Adrenal gland (tissue), 12 donors: ENCODE measurements around the gene DVL1. TPM values are rescaled to one million over a fixed set of nuclear protein-coding genes. Genes with fewer than 3 reads are reported as not detected.

Experiments
- DNase-seq, 7 donors: peaks; one replicate each; pipeline ENCODE4 v3.0.0-alpha.2; 2019 to 2020
- H3K27ac ChIP-seq, 5 donors: fragments of 200-600 bp; sonication (generic) in 4 of 5; 1 replicate in 3 of 5; 2 replicates in 2 of 5; pipeline versions ENCODE4 v1.5.1 to v1.8.0; 2016 to 2020; ENCODE audit warnings: mild to moderate bottlenecking in 1 of 5
- H3K27me3 ChIP-seq: fragments of 200-600 bp; 2 replicates; pipeline ENCODE4 v1.8.0; 2021
- H3K36me3 ChIP-seq, 2 donors: fragments of 200-600 bp; replicated peaks in 1 of 2; 1 replicate in 1 of 2; 2 replicates in 1 of 2; pipeline versions ENCODE4 v1.5.1 to v1.8.0; 2018 to 2022
- H3K4me1 ChIP-seq, 2 donors: fragments of 200-600 bp; replicated peaks in 1 of 2; 1 replicate in 1 of 2; 2 replicates in 1 of 2; pipeline versions ENCODE4 v1.5.1 to v1.8.0; 2018 to 2021
- H3K4me3 ChIP-seq, 4 donors: fragments of 200-600 bp; sonication (generic) in 3 of 4; one replicate each; pipeline ENCODE4 v1.5.1; 2016 to 2018
- H3K9me3 ChIP-seq, 3 donors: fragments of 200-600 bp; sonication (generic) in 1 of 3; replicated peaks in 1 of 3; 1 replicate in 2 of 3; 2 replicates in 1 of 3; pipeline versions ENCODE4 v1.5.1 to v1.8.0; 2016 to 2021
- POLR2A ChIP-seq, 2 donors: fragments of 450-650 bp; IDR thresholded peaks; one replicate each; pipeline ENCODE4 v1.6.1; 2017; ENCODE audit warnings: antibody characterized with exemption in 2 of 2, mild to moderate bottlenecking in 2 of 2, moderate library complexity in 1 of 2
- WGBS, 4 donors: extraction: QIAGEN DNeasy Blood & Tissue Kit in 2 of 4; methylation state at CpG; one replicate each; pipeline versions ENCODE4 v1.1.5 to v1.1.7; 2013 to 2017; 5-methylcytosine and 5-hydroxymethylcytosine counted together
- intact Hi-C, 2 donors: fragments of 100-400 bp; cut with DNase I; formaldehyde crosslinking; loops; one replicate each; pipeline versions ENCODE4 v1.14.1 to v1.15.0; 2022 to 2023
- microRNA-seq, 3 donors: library from miRNA; unstranded; fragments of <30 nt; microRNA quantifications; one replicate each; pipeline ENCODE4, GENCODE V29; 2017 to 2020
- polyA plus RNA-seq, 3 donors: library from polyadenylated mRNA; stranded (reverse); fragments of 200-250 nt in 2 of 3; fragments of 350-450 nt in 1 of 3; fragmentation: Illumina TruSeq in 1 of 3; extraction: RNeasy Lipid Tissue Mini Kit (QIAGEN cat#74804) in 1 of 3; gene quantifications; one replicate each; pipeline ENCODE4 v1.2.3, GENCODE V29; 2013 to 2014
- small RNA-seq, 2 donors: library from RNA; depleted of rRNA; stranded (forward); fragments of <200 nt; gene quantifications; one replicate each; pipeline ENCODE3, GENCODE V24; 2016
- total RNA-seq, 9 donors: library from RNA; depleted of rRNA in 4 of 9; stranded (reverse); fragments of >200 nt in 4 of 9; fragments of 120-200 nt in 1 of 9; fragmentation: NEBNext Ultra II Directional in 1 of 9; extraction: Animal tissue kit (Norgen Biotek cat#: 25700) in 1 of 9; gene quantifications; one replicate each; pipeline versions ENCODE4 v1.1.0 to v1.2.4, GENCODE V29; 2013 to 2023
- TF ChIP-seq, protein P1 (sequence below), 6 experiments: fragments of 450-650 bp in 4 of 6; fragments of 200-600 bp in 2 of 6; sonication (generic) in 1 of 6; IDR thresholded peaks; 1 replicate in 5 of 6; 2 replicates in 1 of 6; pipeline versions ENCODE4 v1.5.1 to v1.8.0; 2016 to 2021; ENCODE audit warnings: antibody characterized with exemption in 6 of 6, mild to moderate bottlenecking in 2 of 6, moderate library complexity in 1 of 6
- donor health status: healthy with polysubstance abuse.
- donor health status: Bipolar disorder and iron deficiency.
- donor health status: DM: yes; HTN: yes; CAD: no.
- donor health status: DM: no; HTN: no; CAD: no.
- donor health status: DM: no; HTN: no; CAD: no.
- donor health status: DM: yes; HTN: yes; CAD: no.

Gene DVL1
- total and polyA plus RNA-seq, 12 donors = 4.0 to 279 (median 89.2) TPM

DNA sequence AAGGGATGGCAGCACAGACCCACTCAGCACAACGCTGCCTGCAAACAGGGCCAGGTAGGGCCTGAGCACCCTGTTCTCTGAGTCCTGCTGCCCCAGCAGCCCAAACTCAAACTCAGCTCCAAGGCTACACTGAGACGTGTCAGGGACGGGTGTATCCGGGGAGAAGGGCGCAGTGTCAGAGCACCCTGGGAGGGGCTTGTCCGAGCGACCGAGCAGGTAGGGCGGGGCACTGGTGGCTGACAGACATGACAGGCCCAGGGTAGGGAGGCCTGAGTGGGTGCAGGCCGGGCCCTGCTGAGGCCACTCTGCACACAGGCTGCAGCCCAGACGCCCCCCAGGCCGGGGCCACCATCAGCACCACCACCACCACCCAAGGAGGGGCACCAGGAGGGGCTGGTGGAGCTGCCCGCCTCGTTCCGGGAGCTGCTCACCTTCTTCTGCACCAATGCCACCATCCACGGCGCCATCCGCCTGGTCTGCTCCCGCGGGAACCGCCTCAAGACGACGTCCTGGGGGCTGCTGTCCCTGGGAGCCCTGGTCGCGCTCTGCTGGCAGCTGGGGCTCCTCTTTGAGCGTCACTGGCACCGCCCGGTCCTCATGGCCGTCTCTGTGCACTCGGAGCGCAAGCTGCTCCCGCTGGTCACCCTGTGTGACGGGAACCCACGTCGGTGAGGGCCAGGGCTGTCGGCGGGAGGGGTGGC is 63.5 kb downstream of the DVL1 start:
- no peak for TF ChIP-seq POLR2A (IDR thresholded peaks at IDR 0.05)
- TF ChIP-seq, protein P1, sequence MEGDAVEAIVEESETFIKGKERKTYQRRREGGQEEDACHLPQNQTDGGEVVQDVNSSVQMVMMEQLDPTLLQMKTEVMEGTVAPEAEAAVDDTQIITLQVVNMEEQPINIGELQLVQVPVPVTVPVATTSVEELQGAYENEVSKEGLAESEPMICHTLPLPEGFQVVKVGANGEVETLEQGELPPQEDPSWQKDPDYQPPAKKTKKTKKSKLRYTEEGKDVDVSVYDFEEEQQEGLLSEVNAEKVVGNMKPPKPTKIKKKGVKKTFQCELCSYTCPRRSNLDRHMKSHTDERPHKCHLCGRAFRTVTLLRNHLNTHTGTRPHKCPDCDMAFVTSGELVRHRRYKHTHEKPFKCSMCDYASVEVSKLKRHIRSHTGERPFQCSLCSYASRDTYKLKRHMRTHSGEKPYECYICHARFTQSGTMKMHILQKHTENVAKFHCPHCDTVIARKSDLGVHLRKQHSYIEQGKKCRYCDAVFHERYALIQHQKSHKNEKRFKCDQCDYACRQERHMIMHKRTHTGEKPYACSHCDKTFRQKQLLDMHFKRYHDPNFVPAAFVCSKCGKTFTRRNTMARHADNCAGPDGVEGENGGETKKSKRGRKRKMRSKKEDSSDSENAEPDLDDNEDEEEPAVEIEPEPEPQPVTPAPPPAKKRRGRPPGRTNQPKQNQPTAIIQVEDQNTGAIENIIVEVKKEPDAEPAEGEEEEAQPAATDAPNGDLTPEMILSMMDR (IDR thresholded peaks at IDR 0.05) = no peak
- intact Hi-C loops = no loop called here
- DNase-seq = no peak
- Histone ChIP-seq H3K9me3 (no peaks in the 10 kb centered on the region), H3K27me3 (peaks cover 18% of the 10 kb centered on the region), H3K27ac (no peak overlapping the region), H3K4me3 (no peak overlapping the region), H3K36me3 (no peaks in the 10 kb centered on the region), H3K4me1 (peaks cover 4 to 16% of the 10 kb centered on the region in 2 donors)
- WGBS, 4 donors = 67 to 73% (median 71%) methylated on average over 14 to 37 of the region's 37 CpGs

Small RNA genes within 50 kb of the gene (microRNA-seq; reads per million reads assigned to microRNA genes)
- gene MIR6726 = 2.7 to 5.0 (median 4.0) reads per million in 3 donors
- 0 to 2.3 (median 0.57) reads per million in 3 donors for gene MIR6727
- 0 to 0.57 (median 0.45) reads per million in 3 donors for gene MIR6808

Small RNA genes within 50 kb of the gene (small RNA-seq; reads per million reads assigned to genes)
- 0 to 0.17 reads per million in 2 donors for gene MIR6726

Other genes with a start within 250 kb of the DVL1 start
- 10 to 100 TPM in 5 of 9 donors, 1 to 10 TPM in 4; 5.4 to 17.3 (median 11.0) TPM for gene C1orf159, start 233.3 kb downstream of the DVL1 start, total RNA-seq
- gene C1orf159, start 233.3 kb downstream of the DVL1 start, polyA plus RNA-seq = 10 to 100 TPM in 2 of 3 donors, under 1 TPM in 1; 0.55 to 54.3 (median 25.5) TPM
- gene TTLL10, start 175.5 kb downstream of the DVL1 start, total RNA-seq = not detected
- under 1 TPM in 2 of 3 donors, not detected in 1; 0.32 to 0.44 TPM for gene TTLL10, start 175.5 kb downstream of the DVL1 start, polyA plus RNA-seq
- under 1 TPM in 3 of 9 donors, not detected in 6; 0.27 to 0.90 (median 0.39) TPM for gene TNFRSF18, start 142.8 kb downstream of the DVL1 start, total RNA-seq
- gene TNFRSF18, start 142.8 kb downstream of the DVL1 start, polyA plus RNA-seq = 1 to 10 TPM in 1 of 3 donors, under 1 TPM in 1, not detected in 1; 0.64 to 1.5 TPM
- 1 to 10 TPM in 4 of 9 donors, under 1 TPM in 4, not detected in 1; 0.32 to 2.7 (median 0.94) TPM for gene TNFRSF4, start 135.3 kb downstream of the DVL1 start, total RNA-seq
- gene TNFRSF4, start 135.3 kb downstream of the DVL1 start, polyA plus RNA-seq = 1 to 10 TPM in 2 of 3 donors, not detected in 1; 4.7 to 6.9 TPM
- 100 to 1,000 TPM in 8 of 9 donors, 10 to 100 TPM in 1; 49.4 to 221 (median 165) TPM for gene SDF4, start 117.4 kb downstream of the DVL1 start, total RNA-seq
- gene SDF4, start 117.4 kb downstream of the DVL1 start, polyA plus RNA-seq = 100 to 1,000 TPM; 129 to 131 (median 130) TPM
- 10 to 100 TPM; 11.7 to 39.4 (median 19.7) TPM for gene B3GALT6, start 117.2 kb downstream of the DVL1 start, total RNA-seq
- 10 to 100 TPM in 2 of 3 donors, 1 to 10 TPM in 1; 7.2 to 14.1 (median 10.3) TPM for gene B3GALT6, start 117.2 kb downstream of the DVL1 start, polyA plus RNA-seq
- gene C1QTNF12, start 102.7 kb downstream of the DVL1 start, total RNA-seq = 1 to 10 TPM in 4 of 9 donors, under 1 TPM in 3, not detected in 2; 0.28 to 2.6 (median 1.1) TPM
- 1 to 10 TPM in 2 of 3 donors, not detected in 1; 3.0 to 4.3 TPM for gene C1QTNF12, start 102.7 kb downstream of the DVL1 start, polyA plus RNA-seq
- gene UBE2J2, start 75.6 kb downstream of the DVL1 start, total RNA-seq = 10 to 100 TPM; 30.1 to 56.1 (median 44.2) TPM
- gene UBE2J2, start 75.6 kb downstream of the DVL1 start, polyA plus RNA-seq = 10 to 100 TPM; 49.8 to 74.4 (median 55.2) TPM
- gene SCNN1D, start 69.0 kb downstream of the DVL1 start, total RNA-seq = 10 to 100 TPM in 1 of 9 donors, 1 to 10 TPM in 8; 1.1 to 22.4 (median 3.7) TPM
- gene SCNN1D, start 69.0 kb downstream of the DVL1 start, polyA plus RNA-seq = 10 to 100 TPM in 2 of 3 donors, under 1 TPM in 1; 0.18 to 53.6 (median 31.8) TPM
- gene ACAP3, start 41.5 kb downstream of the DVL1 start, total RNA-seq = 10 to 100 TPM; 18.1 to 81.5 (median 39.1) TPM
- 100 to 1,000 TPM in 2 of 3 donors, 1 to 10 TPM in 1; 5.0 to 385 (median 138) TPM for gene ACAP3, start 41.5 kb downstream of the DVL1 start, polyA plus RNA-seq
- gene PUSL1, start 40.8 kb downstream of the DVL1 start, total RNA-seq = 10 to 100 TPM; 13.8 to 43.8 (median 24.1) TPM
- 10 to 100 TPM in 2 of 3 donors, 1 to 10 TPM in 1; 2.5 to 43.4 (median 32.2) TPM for gene PUSL1, start 40.8 kb downstream of the DVL1 start, polyA plus RNA-seq
- gene INTS11, start 24.8 kb downstream of the DVL1 start, total RNA-seq = 100 to 1,000 TPM in 2 of 9 donors, 10 to 100 TPM in 7; 53.0 to 129 (median 68.3) TPM
- gene INTS11, start 24.8 kb downstream of the DVL1 start, polyA plus RNA-seq = 100 to 1,000 TPM in 2 of 3 donors, 10 to 100 TPM in 1; 87.7 to 601 (median 316) TPM
- gene CPTP, start 24.6 kb downstream of the DVL1 start, total RNA-seq = 10 to 100 TPM; 10.5 to 53.0 (median 30.4) TPM
- 10 to 100 TPM in 2 of 3 donors, 1 to 10 TPM in 1; 2.9 to 45.8 (median 27.5) TPM for gene CPTP, start 24.6 kb downstream of the DVL1 start, polyA plus RNA-seq
- under 1 TPM; 0.06 to 0.86 (median 0.52) TPM for gene TAS1R3, start 18.1 kb downstream of the DVL1 start, total RNA-seq
- gene TAS1R3, start 18.1 kb downstream of the DVL1 start, polyA plus RNA-seq = under 1 TPM; 0.05 to 0.72 (median 0.61) TPM
- gene MXRA8, start 9.1 kb upstream of the DVL1 start, total RNA-seq = 100 to 1,000 TPM in 1 of 9 donors, 10 to 100 TPM in 8; 17.5 to 104 (median 42.8) TPM
- 10 to 100 TPM in 2 of 3 donors, 1 to 10 TPM in 1; 8.4 to 90.3 (median 70.8) TPM for gene MXRA8, start 9.1 kb upstream of the DVL1 start, polyA plus RNA-seq
- 100 to 1,000 TPM in 8 of 9 donors, 10 to 100 TPM in 1; 89.6 to 260 (median 155) TPM for gene AURKAIP1, start 25.8 kb upstream of the DVL1 start, total RNA-seq
- 100 to 1,000 TPM in 2 of 3 donors, 10 to 100 TPM in 1; 44.2 to 317 (median 226) TPM for gene AURKAIP1, start 25.8 kb upstream of the DVL1 start, polyA plus RNA-seq
- 100 to 1,000 TPM in 7 of 9 donors, 10 to 100 TPM in 2; 53.4 to 264 (median 165) TPM for gene CCNL2, start 49.9 kb upstream of the DVL1 start, total RNA-seq
- 100 to 1,000 TPM in 2 of 3 donors, 10 to 100 TPM in 1; 65.2 to 893 (median 593) TPM for gene CCNL2, start 49.9 kb upstream of the DVL1 start, polyA plus RNA-seq
- gene MRPL20, start 57.9 kb upstream of the DVL1 start, total RNA-seq = 100 to 1,000 TPM in 8 of 9 donors, 10 to 100 TPM in 1; 98.9 to 276 (median 160) TPM
- gene MRPL20, start 57.9 kb upstream of the DVL1 start, polyA plus RNA-seq = 100 to 1,000 TPM; 116 to 175 (median 134) TPM
- 1 to 10 TPM in 5 of 9 donors, under 1 TPM in 4; 0.22 to 2.6 (median 1.4) TPM for gene ANKRD65, start 71.9 kb upstream of the DVL1 start, total RNA-seq
- 1 to 10 TPM in 2 of 3 donors, under 1 TPM in 1; 0.53 to 3.4 (median 2.2) TPM for gene ANKRD65, start 71.9 kb upstream of the DVL1 start, polyA plus RNA-seq
- 10 to 100 TPM in 8 of 9 donors, 1 to 10 TPM in 1; 4.7 to 49.0 (median 30.0) TPM for gene VWA1, start 86.3 kb upstream of the DVL1 start, total RNA-seq
- 10 to 100 TPM in 2 of 3 donors, under 1 TPM in 1; 0.99 to 39.3 (median 25.9) TPM for gene VWA1, start 86.3 kb upstream of the DVL1 start, polyA plus RNA-seq
- gene ATAD3C, start 100.3 kb upstream of the DVL1 start, total RNA-seq = 1 to 10 TPM in 2 of 9 donors, under 1 TPM in 4, not detected in 3; under 0.01 to 1.4 (median 0.52) TPM
- 1 to 10 TPM in 1 of 3 donors, under 1 TPM in 2; 0.09 to 1.2 (median 0.72) TPM for gene ATAD3C, start 100.3 kb upstream of the DVL1 start, polyA plus RNA-seq
- 10 to 100 TPM in 6 of 9 donors, 1 to 10 TPM in 3; 6.3 to 30.3 (median 11.2) TPM for gene ATAD3B, start 122.3 kb upstream of the DVL1 start, total RNA-seq
- 100 to 1,000 TPM in 1 of 3 donors, 10 to 100 TPM in 1, 1 to 10 TPM in 1; 5.3 to 109 (median 48.4) TPM for gene ATAD3B, start 122.3 kb upstream of the DVL1 start, polyA plus RNA-seq
- gene ATAD3A, start 162.7 kb upstream of the DVL1 start, total RNA-seq = 10 to 100 TPM; 16.9 to 46.3 (median 29.0) TPM
- gene ATAD3A, start 162.7 kb upstream of the DVL1 start, polyA plus RNA-seq = 10 to 100 TPM in 2 of 3 donors, 1 to 10 TPM in 1; 7.8 to 40.7 (median 25.1) TPM
- 1 to 10 TPM in 8 of 9 donors, under 1 TPM in 1; 0.95 to 7.0 (median 3.9) TPM for gene TMEM240, start 191.2 kb upstream of the DVL1 start, total RNA-seq
- gene TMEM240, start 191.2 kb upstream of the DVL1 start, polyA plus RNA-seq = 10 to 100 TPM in 1 of 3 donors, 1 to 10 TPM in 1, not detected in 1; 5.5 to 12.4 TPM
- 100 to 1,000 TPM in 5 of 9 donors, 10 to 100 TPM in 4; 50.1 to 219 (median 107) TPM for gene SSU72, start 225.4 kb upstream of the DVL1 start, total RNA-seq
- 100 to 1,000 TPM in 2 of 3 donors, 10 to 100 TPM in 1; 84.2 to 132 (median 108) TPM for gene SSU72, start 225.4 kb upstream of the DVL1 start, polyA plus RNA-seq